CD4-positive, alpha-beta T cell treated with Interleukin-10 for 1 hour (primary cell): Measurements from ENCODE around the gene RAET1L.
"Not testable (repeated sequence)": the region's sequence is repeated elsewhere in the genome, so short reads cannot be mapped to it uniquely, and the experiment has no call there.

Experiments used
- DNase-seq: peaks from one replicate; pipeline ENCODE4 v3.0.0-alpha.2; 2020

Gene RAET1L

GRCh38 chr6:149990212-149990660 lies 35.1 kb downstream of the RAET1L start:
- DNase-seq = no peak

DNA sequence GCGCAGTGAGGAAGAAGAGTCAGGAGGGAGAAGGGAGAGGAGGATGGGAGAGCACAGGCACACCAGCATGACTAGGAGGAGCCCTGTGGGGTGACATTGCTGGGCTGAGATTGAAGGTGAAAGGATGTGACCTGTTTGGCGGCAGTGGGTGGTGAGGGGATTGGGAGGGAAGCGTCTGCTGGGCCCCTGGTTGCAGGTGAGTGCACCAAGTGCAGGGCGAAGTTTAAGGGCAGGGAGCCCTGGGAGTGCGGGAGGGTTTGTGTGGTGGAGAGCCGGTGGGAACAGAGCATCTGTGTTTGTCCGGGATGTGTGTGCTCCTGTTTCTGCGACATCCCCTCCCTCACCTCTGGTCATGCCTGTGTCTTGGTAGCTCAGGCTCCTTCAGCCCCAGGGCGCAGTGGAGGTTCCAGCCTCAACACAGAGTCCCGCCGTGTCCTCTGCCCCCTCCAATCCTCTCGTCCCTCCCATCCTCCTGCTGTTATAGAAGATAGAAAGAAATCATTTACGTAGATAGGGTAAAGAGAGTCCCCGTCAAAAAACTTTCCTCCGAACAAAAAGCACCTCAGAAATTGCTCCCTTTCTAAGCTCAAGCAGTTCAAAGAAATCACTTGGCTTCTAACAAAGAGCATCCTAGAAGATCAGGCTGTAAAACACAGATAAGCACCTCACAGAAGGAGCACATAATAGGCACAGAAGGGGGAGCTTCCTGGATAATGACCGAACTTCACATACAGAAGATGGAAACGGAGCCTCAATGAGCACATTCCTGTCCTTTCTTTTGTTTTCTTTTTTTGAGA lies 36.6 kb downstream of the RAET1L start:
- no peak for DNase-seq

- no peak for DNase-seq
These were observed 37.7 kb downstream of the RAET1L start for GRCh38 chr6:149987602-149988107.

- no peak for DNase-seq
These were observed 39.8 kb downstream of the RAET1L start for GRCh38 chr6:149985481-149985937.

DNA sequence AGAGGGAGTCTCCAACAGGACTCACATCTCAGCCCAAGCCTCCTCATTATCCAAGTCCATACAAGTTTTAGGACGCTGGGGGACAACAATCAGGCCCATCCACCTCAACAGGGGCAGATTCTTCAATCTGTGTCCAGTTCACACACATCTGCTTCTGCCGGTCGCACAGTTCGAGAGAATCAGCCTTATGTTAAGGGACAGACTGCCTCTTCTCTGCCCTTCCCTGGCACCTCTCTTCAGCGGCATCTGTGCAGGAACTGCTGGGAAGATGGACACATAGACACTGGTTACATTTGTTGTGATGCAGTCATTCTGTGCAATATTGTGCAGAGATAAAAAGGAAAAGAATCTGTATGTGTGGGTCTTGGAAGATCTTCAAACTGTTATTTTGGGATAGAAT lies 40.6 kb downstream of the RAET1L start:
- DNase-seq = no peak

DNA sequence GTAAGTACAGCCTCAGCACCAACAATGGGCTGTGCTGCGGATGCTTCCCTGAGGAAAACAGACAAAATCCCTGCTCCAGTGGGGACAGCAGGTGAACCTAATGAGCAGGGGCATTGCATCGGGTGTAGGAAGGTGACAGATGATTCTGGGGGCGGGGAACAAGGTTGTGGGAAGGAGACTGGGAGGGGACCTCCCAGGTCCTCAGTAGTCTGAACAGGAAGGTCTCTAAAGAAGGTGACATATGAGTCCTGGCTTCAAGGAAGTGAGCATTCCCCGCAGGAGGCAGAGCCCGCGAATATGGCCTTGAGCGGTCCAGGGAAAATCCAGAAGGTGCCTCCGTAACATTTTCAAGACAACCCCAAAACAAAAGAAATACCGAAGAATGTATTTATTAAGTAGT lies 42.2 kb downstream of the RAET1L start:
- DNase-seq = no peak

- DNase-seq = no peak
These were observed 46.0 kb downstream of the RAET1L start for GRCh38 chr6:149979293-149979692.

- DNase-seq = no peak
These were observed 46.7 kb downstream of the RAET1L start for GRCh38 chr6:149978610-149979009.

DNA sequence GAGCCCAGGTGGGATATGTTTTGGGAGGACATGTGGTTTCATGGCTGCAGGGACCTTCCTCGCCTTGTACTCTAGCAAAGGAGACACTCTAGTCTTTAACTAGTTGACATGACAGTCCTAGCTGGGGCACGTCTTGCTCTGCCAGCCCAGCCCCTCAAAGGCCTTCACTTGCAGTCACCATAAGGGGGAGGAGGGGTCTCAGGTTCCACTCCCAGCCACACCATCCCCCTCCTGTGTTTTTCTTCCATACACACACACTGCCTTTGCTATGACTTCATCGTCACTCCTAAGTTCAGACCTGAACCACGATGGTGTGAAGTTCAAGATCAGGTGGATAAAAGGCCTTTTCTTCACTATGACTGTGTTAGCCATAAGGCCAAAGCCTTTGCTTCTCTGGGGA lies 48.1 kb downstream of the RAET1L start:
- no peak for DNase-seq

DNA sequence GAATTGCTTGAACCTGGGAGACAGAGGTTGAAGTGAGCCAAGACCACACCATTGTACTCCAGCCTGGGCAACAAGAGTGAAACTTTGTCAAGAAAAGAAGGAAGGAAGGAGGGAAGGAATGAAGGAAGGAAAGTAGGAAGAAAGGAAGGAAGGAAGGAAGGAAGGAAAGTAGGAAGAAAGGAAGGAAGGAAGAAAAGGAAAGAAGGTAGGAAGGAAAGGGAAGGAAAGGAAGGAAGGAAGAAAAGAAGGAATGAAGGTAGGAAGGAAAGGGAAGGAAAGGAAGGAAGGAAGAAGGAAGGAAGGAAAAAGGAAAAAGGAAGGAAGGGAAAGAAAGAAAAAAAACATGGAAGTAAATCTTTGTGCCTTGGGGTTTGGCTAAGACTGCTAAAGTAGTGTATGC lies 49.9 kb downstream of the RAET1L start:
- DNase-seq = no peak

DNA sequence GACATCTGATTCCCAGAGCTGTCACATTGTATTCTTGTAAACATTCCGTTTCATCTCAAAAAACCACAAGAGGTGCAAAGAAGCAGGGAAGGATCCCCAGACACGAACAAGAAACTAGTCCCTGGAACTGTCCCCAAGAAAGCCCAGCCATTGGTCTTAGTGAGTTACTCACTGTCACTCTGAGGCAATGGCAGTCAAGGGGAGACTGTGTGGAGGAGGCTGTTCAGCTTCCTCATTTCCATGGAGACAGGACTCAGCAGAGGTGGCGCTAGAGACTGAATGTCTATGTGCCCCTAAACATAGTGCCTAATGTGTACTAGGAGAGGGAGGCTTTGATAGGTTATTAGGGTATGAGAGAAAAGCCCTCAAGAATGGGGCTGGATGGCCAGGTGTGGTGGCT lies 50.5 kb downstream of the RAET1L start:
- no peak for DNase-seq

GRCh38 chr6:149974394-149974793 lies 50.9 kb downstream of the RAET1L start:
- DNase-seq = not testable (repeated sequence)

DNA sequence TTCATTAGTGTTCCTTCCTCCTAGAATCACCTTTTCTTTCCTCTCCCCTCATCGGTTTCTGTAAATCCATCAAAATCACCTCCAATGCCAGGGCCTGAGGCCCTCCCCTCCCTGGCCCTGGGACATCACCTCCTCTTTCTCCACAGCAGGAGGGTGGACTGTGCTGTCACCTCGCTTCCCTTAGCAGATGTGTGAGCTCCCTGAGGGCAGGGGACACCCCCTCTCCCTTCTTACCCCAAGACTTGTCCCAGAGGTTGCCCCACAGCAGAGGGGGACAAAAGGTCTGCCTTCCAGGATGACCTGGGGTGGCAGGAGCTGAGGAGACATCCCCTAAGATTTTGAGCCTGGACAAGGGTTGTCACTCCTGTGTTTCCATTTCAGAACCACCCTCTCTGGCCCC lies 55.7 kb downstream of the RAET1L start:
- no peak for DNase-seq

GRCh38 chr6:149968909-149969308 lies 56.4 kb downstream of the RAET1L start:
- DNase-seq = not testable (repeated sequence)
